Caki2 (cell line): ENCODE data around the gene CALN1. TPM values are rescaled to one million over a fixed set of nuclear protein-coding genes. Genes with fewer than 3 reads are reported as not detected.
"Not testable (repeated sequence)": the region's sequence is repeated elsewhere in the genome, so short reads cannot be mapped to it uniquely, and the experiment has no call there.

Experiments
- DNase-seq: peaks from one replicate; pipeline ENCODE4 v3.0.0-alpha.2; 2015; ENCODE audit warnings: low read depth
- in situ Hi-C: cut with HindIII; loops from 2 replicates; pipeline ENCODE4 v1.10.0; 2016; ENCODE audit warnings: low sequenced_read_pairs, low pct_unique_long_range_greater_than_20kb, mixed read lengths
- total RNA-seq: library from RNA; depleted of rRNA; stranded (reverse); fragments of >200 nt; shearing (Covaris generic); gene quantifications from 2 replicates; pipeline ENCODE4 v1.2.3, GENCODE V29; 2014; ENCODE audit warnings: low replicate concordance; rRNA removed

The CALN1 gene
- total RNA-seq, result not detected in 2 replicates

DNA sequence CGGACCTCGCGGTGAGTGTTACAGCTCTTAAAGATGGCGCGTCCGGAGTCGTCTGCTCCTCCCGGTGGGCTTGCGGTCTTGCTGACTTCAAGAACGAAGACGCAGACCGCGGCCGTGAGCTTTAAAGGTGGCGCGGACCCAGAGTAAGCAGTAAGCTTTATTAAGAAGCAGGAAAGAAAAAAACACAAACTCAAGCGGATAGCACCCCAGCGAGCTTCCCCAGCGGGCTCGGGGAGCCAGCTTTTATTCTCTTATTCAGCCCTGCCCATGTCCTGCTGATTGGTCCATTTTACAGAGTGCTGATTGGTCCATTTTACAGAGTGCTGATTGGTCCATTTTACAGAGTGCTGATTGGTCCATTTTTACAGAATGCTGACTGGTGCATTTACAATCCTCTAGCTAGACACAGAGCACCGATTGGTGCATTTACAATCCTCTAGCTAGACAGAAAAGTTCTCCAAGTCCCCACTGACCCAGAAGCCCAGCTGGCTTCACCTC lies at the start of gene CALN1:
TSS of gene CALN1 (minus strand) at position 218 of the 498 bp plus-strand sequence.
- in situ Hi-C loops, DNase-seq: not testable (repeated sequence)

DNA sequence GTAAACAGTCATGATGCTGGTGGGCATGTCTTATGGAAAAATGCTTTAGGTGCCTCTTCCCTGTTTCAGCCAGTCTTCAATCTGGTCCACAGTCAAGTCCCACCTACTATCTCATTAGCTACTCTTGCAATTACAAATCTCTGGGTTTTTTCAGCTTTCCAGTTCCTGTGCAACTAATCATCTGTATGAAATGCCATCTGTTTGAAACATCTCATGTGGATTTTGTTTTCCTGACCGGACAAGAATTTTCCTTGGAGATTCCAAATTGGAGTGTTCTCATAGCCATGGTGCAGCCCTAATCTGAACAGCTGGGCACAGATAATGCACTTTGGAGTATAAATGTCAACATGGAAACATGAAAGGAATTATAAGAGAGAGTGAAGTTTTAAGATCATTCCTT lies 41.3 kb upstream of the CALN1 start:
- no peak for DNase-seq
- in situ Hi-C loops, result no loop called here

DNA sequence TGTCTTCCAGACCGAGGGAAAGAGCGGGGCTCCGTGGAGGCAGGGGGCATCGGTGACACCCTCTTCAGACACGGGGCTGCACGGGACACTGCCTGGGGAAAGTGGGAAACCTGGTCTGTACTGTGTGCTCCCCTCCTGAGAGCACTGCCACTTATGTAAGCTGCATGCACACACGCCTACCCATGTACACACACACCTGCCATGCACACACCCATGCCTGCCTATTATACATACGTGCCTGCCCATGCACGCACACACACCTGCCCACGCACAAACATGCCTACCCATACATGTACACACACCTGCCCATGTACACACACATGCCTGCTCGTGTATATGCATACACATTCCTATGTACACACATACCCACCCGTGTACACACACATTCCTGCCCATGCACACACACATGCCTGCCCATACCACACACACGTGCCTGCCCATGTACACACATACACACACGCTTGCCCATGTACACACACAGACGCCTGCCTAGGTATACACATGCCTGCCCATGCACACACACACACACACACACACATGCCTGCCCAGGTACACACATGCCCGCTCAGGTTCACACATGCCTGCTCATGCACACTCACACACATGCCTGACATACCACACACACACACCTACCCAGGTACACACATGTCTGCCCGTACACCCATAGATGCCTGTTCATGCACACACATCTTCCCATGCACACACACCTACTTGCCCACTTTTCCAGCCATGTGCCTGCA lies 35.5 kb upstream of the CALN1 start:
- DNase-seq, result no peak
- in situ Hi-C loops, result no loop called here

DNA sequence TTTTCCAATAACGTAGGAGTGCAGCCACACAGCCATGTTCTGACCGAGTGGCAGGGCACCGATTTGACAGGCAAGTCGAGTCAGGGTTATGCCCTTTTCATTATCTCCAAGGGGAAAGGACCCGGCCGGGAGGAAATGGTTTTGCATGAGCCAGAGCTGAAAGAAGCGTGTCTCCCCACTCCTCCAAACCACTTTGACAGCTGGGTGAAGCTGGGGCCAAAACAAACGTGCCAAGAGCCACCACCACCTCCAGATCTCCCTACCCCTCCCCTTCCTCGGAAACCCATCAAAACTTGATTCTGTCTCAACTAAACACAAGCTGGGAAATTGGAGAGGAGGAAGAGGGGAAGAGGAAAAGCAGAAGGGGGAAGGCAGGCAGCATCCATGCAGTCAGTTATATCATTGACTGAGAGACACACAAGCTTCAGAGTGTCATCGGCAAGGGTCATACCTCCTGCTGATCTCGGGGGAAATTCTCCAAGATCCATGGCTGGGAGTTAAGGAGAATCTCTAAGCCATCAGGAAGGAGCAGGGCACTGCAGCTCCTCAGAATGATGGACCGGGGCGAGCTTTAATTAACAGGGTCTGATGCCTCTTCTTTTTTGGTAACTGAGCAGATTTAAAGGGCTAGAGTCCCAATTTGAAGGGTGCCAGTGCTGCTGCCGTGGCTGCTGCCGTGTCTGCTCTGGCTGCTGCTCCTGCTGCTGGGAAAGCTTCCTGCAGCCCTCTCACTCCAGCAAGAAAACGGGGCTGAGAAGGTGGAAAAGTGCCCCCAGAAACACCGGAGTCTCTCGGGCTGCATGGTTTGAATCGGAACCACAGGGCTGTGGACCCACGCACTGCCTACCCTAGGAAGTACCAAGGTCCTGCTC lies 34.7 kb upstream of the CALN1 start:
- DNase-seq, result no peak
- in situ Hi-C loops, result no loop called here

DNA sequence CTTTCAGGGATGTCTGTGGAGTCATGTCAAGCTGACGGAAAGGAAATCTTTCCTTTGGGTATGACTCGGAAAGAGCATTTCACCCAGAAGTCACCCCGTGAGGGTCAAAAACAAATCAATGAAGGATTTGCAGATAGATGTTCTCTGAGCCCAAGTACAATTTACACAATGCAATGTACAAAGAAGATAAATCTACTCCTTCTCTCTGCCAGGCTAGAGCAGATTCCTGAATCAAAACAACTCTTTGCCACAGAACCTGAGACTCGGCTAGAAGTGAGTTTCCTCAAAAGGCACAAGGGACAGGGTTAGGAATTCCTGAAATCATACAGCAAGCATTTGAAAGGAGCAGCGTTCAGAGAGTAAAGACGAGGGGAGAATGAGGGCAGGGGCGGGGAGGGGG lies 34.0 kb upstream of the CALN1 start:
- in situ Hi-C loops, result no loop called here
- no peak for DNase-seq

DNA sequence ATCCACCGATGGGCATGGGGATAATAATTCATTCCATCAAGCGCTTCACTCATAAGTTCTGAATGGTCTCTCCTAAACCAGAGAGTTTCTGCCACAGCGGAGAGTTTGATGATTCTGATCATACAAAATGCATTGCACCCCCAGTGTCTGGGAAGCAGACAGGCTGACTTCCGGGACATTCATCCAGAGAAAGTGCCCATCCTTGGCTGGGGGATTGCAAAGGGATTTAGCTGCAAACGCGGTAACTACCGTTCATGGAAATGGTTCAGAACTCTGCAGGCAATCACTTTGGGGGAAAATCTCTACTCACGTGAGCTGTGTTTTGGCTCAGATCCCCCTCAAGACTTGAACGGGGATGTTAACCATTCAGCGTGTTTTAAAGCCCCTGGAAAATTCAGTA lies 33.4 kb upstream of the CALN1 start:
- in situ Hi-C loops, result no loop called here
- DNase-seq, result no peak

DNA sequence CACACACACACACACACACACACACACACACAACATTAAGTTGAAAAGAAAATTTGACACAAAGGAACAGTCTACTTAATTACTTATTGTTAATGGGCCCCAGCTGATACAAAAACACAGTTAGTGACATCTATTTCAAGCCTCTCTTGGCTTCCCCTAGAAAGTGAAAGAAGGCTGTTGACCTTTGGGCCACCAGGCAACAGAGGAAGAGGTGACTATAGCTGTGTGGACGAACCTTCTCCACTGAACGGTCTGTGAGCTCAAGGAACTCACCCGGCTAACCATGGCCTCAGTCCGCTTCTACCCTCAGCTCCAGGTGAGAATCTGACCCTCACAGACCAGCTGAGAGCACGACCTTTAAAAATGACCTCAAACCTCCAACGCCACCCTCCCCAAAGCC lies 32.9 kb upstream of the CALN1 start:
- in situ Hi-C loops, result no loop called here
- DNase-seq, result no peak

DNA sequence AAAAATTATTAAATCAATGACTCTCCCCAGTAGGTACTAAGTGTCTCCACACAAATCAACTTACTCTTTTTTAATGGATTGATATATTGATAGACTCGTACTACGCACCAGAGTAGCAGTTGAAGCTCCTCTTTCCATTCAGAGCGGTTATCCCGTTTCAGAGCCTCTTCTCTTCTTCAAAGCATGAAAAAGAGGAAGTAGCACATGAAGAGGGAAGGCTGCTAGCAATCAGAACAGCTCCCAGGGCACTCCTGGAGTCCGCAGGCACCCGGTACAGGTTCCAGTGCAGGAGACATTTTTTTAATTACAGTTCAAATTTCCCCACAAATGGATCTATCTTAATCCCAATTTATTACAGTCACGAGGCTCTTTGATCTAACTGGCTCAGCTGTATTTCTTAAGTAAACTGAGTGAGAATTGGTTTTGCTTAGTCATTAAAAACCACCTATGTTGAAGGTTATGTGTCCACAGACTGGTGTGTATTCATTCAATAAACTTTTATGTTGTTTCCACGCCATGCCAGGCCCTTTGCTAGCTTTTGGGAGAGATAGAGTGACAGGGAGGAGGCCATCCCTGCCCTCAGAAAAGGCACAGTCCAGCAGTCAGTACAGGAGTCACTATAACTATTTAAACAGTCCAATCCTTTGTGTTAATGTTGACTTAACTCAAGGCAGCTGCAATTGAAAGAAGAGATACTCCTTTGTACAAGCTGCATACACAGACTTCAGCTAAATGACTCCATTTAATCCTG lies 32.1 kb upstream of the CALN1 start:
- no peak for DNase-seq
- in situ Hi-C loops, result no loop called here

DNA sequence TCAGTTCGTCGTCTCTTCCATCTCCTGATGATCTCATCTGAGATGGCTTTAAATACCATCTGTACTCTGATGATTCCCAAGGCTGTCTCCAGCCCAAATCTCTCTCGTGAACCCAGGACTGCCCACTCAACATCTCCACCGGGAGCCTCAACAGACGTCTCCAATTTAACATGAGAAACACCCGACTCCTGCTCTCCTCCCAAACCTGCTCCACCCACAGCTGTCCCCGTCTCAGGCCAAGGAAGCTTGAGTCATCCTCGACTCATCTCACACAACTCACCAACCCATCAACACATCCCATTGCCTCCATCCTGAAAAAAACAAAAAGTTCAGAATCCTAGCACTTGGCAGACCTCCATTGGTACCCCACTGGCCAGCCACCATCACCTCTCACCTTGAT lies 29.7 kb upstream of the CALN1 start:
- in situ Hi-C loops, result no loop called here

DNA sequence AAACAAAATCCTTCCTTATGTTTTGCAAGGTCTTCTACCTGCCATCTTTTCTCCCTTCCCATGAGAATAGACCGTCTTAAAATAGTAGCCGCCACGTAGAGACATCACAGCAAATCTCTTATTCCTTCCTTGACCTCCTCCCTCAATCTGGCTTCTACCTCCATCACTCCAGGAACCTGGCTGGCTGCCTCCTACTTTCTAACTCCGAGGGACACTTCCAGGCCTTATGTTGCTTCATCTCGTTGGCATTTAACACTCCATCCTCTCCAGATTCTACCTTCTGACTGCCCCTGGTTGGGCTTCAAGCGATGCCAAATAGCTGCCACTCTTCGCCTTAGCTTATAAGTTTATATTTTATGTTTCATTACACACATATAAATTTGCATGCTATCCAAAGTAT lies 26.4 kb upstream of the CALN1 start:
- DNase-seq, result no peak
- in situ Hi-C loops, result no loop called here

More for the DNA sequence above, 29.7 kb upstream of the CALN1 start:
- no peak for DNase-seq

DNA sequence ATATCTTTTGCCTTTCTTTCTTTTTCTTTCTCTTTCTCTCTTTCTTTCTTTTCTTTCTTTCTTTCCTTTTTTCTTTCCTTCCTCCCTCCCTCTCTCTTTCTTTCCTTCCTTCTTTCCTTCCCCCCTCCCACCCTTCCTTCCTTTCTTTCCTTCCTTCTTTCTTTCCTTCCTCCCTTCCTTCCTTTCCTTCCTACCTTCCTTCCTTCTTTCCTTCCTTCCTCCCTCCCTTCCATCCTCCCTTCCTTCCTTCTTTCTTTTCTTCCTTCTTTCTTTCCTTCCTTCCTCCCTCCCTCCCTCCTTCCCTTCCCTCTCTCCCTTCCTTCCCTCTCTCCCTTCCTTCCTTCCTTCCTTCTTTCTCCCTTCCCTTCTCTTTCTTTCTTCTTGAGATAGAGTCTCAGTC lies 25.5 kb upstream of the CALN1 start:
- DNase-seq, result no peak
- in situ Hi-C loops, result no loop called here

DNA sequence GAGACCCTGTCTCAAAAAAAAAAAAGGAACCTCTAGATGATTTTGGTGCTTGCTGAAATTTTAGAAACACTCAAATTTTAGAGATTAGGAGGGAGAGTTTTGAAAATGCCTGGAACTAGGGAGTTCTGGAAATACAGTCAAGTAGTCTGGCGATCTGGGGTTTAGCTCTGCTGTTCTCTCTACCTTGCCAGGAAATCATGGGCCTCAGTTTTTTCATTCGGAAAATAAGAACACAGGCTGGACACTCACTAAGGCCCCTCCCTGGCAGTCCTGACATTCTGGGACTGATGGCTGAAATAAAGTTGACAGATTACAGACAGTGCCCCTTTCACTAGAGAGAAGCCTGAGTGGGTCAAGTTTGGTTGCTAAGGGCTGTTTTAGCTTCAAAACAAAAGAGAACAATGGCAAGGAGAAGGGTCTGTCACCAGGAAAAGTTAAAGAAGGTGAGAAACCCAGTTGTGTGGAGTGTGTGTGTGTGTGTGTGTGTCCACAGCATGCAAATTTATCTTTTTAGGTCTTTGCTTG lies 25.0 kb upstream of the CALN1 start:
- in situ Hi-C loops, result no loop called here
- DNase-seq, result no peak

DNA sequence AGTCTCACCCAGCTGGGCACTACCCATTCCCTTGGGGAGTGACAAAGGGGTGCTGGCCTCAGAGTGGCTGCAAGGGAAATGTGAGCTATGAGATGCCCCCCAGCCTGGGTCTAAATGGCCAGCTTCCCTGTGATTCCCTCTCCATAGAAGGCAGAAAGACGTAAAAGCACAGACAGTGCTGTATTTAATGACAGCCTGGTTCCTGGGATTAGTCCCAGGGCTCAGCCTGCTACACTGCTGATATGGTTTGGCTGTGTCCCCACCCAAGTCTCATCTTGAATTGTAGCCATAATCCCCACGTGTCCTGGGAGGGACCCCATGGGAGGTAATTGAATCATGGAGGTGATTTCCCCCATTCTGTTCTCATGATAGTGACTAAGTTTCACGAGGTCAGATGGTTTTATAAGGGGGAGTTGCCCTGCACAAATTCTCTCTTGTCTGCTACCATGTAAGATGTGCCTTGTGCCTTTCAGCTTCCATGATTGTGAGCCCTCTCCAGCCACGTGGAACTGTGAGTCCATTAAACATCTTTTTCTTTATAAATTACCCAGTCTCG lies 23.9 kb upstream of the CALN1 start:
- DNase-seq, result no peak
- in situ Hi-C loops, result no loop called here

DNA sequence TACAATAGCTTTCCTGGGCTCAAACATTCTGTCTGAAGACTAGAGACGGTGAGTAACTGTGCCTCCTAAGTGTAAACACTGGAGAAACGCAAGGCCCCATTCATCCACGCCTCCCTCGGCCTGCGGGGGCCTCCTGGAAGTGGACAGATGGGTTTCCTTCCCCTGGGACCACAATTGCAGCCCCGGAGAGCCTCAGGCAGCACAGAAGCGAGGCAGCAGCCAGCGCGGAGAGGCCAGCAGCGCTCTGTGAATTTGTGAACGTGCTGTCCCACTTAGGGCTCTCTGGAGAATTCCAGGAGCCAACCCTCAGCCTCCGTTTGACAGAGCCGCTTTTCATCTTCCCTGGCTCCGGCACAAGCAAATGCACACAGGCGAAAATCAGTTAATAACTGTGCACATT lies 23.2 kb upstream of the CALN1 start:
- in situ Hi-C loops, result no loop called here
- no peak for DNase-seq

DNA sequence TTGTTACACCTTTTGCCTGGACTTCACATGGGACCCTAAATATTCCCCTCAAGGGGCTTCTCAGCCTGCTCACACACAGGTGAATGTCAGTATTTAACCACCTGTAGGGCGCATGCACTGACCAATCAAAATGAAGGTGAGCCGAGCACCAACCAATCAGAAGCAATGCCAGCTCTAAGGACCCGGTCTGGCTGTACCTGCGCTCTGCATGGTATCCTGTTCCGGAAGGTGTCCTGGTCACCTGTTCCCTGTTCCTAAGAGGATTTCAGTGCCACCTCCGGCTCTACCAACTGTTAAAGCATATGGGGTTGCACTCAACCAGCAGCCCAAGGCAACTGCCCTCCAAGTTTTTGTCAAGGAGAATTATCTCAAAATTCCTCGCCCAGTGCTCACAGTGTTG lies 18.4 kb upstream of the CALN1 start:
- DNase-seq, result no peak
- in situ Hi-C loops, result no loop called here

DNA sequence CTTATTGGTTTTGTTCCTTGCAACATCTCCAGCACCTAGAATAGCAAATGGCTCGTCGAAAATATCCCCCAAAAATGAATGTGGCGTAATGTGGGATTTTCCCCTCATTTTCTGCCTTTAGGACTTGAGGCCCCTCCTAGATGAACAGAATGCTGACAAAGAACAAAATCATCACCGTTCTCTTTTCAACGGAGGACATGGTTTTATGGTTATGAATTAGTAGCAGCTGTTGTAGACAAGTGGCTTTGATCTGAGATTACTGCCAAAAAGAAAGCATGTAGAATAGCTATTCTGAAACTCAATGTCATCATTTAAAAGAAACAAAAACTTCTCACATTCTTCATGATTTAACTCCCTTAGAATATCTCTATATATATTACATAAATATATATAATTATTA lies 17.2 kb upstream of the CALN1 start:
- no peak for DNase-seq
- in situ Hi-C loops, result no loop called here

DNA sequence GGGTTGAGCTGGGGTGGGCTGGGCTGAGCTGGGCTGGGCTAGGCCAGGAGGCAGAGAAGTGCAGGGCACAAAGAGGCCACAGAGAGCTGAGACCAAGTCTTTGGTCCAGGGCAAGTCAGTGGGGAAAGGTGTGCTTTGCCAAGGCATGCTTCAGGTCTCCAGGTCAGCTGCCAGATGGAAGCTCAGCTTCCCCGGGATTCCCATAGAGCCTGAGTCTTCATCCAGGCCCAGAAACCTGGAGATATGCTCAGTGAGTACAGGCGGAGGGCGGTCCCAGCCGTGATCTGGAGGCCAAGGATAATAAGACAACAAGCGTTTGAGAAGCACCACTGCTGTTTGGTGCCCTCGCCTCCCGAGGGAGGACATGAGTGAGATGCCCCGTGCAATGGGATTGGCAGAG lies 4.7 kb upstream of the CALN1 start:
- DNase-seq, result no peak
- in situ Hi-C loops, result no loop called here

DNA sequence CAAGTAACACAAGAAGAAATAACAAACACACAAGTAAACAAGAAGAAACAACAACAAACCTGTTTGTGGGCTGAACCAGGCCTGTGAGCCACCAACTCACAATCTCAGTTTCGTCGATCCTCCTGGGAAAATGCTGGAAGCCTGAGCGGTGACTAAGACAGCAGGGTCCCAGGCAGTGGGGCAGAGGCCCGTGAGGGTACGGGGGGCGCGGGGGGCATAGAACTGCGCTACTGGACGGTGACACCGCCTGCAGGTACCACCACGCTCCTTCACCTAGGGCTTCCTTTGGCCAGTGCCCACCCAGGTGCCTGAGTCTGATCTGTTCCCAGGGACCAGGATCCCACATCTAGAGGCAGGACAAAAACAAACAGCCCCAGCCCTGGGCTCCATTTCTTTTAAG lies 3.4 kb upstream of the CALN1 start:
- DNase-seq, result no peak
- in situ Hi-C loops, result no loop called here
